Panc1 (cell line): Measurements from ENCODE around the gene SERPINF2. TPM values are rescaled to one million over a fixed set of nuclear protein-coding genes. Genes with fewer than 3 reads are reported as not detected.

Experiments used
- ATAC-seq: fragments of 200-7000 bp; cut with Tn5 transposase; 2 replicates; pipeline ENCODE4 v1.9.1; 2020; ENCODE audit warnings: mild to moderate bottlenecking, moderate library complexity
- BruUV-seq: library from RNA; stranded (reverse); fragments of 400-500 nt; replicated peaks from 2 replicates; lab custom pipeline; 2021; lab: Mats Ljungman, UMichigan
- CTCF ChIA-PET: fragments of 300-600 bp; sonication (Branson Sonifier 250); formaldehyde crosslinking; loops from one replicate; lab custom pipeline; 2022; ENCODE audit warnings: antibody characterized with exemption; lab: Charles Lee
- POLR2A ChIA-PET: fragments of 300-600 bp; sonication (Branson Sonifier 250); formaldehyde crosslinking; loops from one replicate; lab custom pipeline; 2022; ENCODE audit warnings: antibody characterized with exemption; lab: Charles Lee
- DNase-seq: peaks from one replicate; pipeline ENCODE4 v3.0.0-alpha.2; 2010; ENCODE audit warnings: low read depth, low spot score
- H3K27ac ChIP-seq: 2 replicates; pipeline ENCODE4 v1.5.1; 2011; ENCODE audit warnings: mild to moderate bottlenecking, low read length, inconsistent platforms
- H3K27me3 ChIP-seq: fragments of 200-500 bp; sonication (Bioruptor generic); 2 replicates; pipeline ENCODE4 v1.6.0; 2014; ENCODE audit warnings: low read length, inconsistent platforms; ENCODE audit not compliant: control insufficient read depth, insufficient read depth
- H3K36me3 ChIP-seq: fragments of 200-500 bp; sonication (Bioruptor generic); 2 replicates; pipeline ENCODE4 v1.5.1; 2014; ENCODE audit warnings: inconsistent platforms, mild to moderate bottlenecking, low read length, moderate library complexity; ENCODE audit not compliant: control insufficient read depth, insufficient read depth
- H3K4me1 ChIP-seq: 2 replicates; pipeline ENCODE4 v1.5.1; 2011; ENCODE audit warnings: inconsistent platforms, mild to moderate bottlenecking, low read length, moderate library complexity; ENCODE audit not compliant: control insufficient read depth, insufficient read depth
- H3K4me3 ChIP-seq, 2 experiments: 2 replicates each; pipeline ENCODE4 v1.5.1; 2011 to 2012; ENCODE audit warnings: low read depth in 2 of 2, low read length in 2 of 2, mild to moderate bottlenecking in 2 of 2, inconsistent platforms in 1 of 2, moderate library complexity in 1 of 2
- H3K9me3 ChIP-seq: fragments of 200-500 bp; sonication (Bioruptor generic); 2 replicates; pipeline ENCODE4 v1.5.1; 2014; ENCODE audit warnings: low read depth, mild to moderate bottlenecking, inconsistent platforms, low read length, moderate library complexity; ENCODE audit not compliant: control insufficient read depth, insufficient read depth
- POLR2AphosphoS5 ChIP-seq: IDR thresholded peaks from 2 replicates; pipeline ENCODE4 v1.6.1; 2012; ENCODE audit warnings: mild to moderate bottlenecking, low read depth, low read length, moderate library complexity
- SIN3A ChIP-seq: IDR thresholded peaks from 2 replicates; pipeline ENCODE4 v1.6.1; 2012; ENCODE audit warnings: low read depth, mild to moderate bottlenecking, low read length, moderate library complexity, borderline replicate concordance; ENCODE audit not compliant: insufficient read depth
- TCF7L2 ChIP-seq: IDR thresholded peaks from 2 replicates; pipeline ENCODE4 v1.6.1; 2011; ENCODE audit warnings: mild to moderate bottlenecking, low read depth, low read length, inconsistent platforms
- in situ Hi-C: cut with HindIII; loops from 2 replicates; pipeline ENCODE4 v1.10.0; 2016; ENCODE audit warnings: low sequenced_read_pairs, low pct_unique_long_range_greater_than_20kb
- intact Hi-C: fragments of 100-400 bp; cut with micrococcal nuclease; formaldehyde crosslinking; loops from one replicate; pipeline ENCODE4 v1.10.0; 2022; ENCODE audit not compliant: unreplicated experiment
- total RNA-seq: library from RNA; stranded (reverse); gene quantifications from one replicate; pipeline ENCODE4 v1.2.1, GENCODE V29; 2021; ENCODE audit not compliant: unreplicated experiment
- TF ChIP-seq, protein P1 (sequence below), 2 experiments: IDR thresholded peaks; 2 replicates each; pipeline ENCODE4 v1.6.1; 2011 to 2012; ENCODE audit warnings: low read depth in 2 of 2, control low read depth in 1 of 2, low read length in 1 of 2, mild to moderate bottlenecking in 1 of 2, moderate library complexity in 1 of 2; ENCODE audit not compliant: insufficient read depth in 1 of 2
- TF ChIP-seq, protein P2 (sequence below): fragments of 450-650 bp; IDR thresholded peaks from 2 replicates; pipeline ENCODE4 v1.5.1; 2017; ENCODE audit warnings: mild to moderate bottlenecking

Gene SERPINF2
- total RNA-seq, 1 experiment from 2014 or later: 0.77 TPM

DNA sequence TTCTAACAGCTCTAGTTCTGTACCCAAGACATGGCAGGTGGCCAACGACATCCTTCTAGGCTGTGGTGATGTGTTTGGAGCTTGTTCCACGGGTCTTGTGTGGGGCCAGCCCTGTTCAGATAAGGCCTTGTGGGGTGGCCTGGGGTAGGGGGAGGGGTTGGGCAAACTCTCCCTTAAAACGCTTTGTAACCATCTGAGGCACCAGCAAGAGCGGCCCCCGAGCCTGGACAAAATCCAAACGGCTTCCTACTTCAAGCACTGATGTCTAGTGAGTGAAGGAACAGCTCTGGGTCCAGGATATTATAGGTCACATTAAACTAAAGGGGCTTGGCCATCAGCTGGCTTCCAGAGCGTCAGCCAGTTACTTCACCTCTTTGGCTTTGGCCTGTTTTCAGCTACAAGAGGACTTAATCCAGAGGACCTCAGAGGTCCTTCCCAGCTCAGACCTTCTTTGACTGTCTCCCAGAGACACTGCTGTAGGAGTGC is 31.1 kb downstream of the SERPINF2 start:
- H3K27me3 ChIP-seq: no peaks in the 10 kb centered on the region
- H3K4me1 ChIP-seq: peaks cover 13% of the 10 kb centered on the region
- H3K36me3 ChIP-seq: no peaks in the 10 kb centered on the region
- DNase-seq (no peak), ATAC-seq (no peak)
- BruUV-seq: no TSS peak
- intact Hi-C loops: no loop called here
- CTCF ChIA-PET: no interaction called here
- POLR2A ChIA-PET: no interaction called here
- no peaks in the 10 kb centered on the region for H3K9me3 ChIP-seq
- no peak overlapping the region for H3K4me3 ChIP-seq
- in situ Hi-C loops: no loop called here
- H3K27ac ChIP-seq: peak overlapping the region; percentile 34
- TF ChIP-seq POLR2AphosphoS5 (no peak), SIN3A (no peak), TCF7L2 (no peak)
- TF ChIP-seq, protein P1, sequence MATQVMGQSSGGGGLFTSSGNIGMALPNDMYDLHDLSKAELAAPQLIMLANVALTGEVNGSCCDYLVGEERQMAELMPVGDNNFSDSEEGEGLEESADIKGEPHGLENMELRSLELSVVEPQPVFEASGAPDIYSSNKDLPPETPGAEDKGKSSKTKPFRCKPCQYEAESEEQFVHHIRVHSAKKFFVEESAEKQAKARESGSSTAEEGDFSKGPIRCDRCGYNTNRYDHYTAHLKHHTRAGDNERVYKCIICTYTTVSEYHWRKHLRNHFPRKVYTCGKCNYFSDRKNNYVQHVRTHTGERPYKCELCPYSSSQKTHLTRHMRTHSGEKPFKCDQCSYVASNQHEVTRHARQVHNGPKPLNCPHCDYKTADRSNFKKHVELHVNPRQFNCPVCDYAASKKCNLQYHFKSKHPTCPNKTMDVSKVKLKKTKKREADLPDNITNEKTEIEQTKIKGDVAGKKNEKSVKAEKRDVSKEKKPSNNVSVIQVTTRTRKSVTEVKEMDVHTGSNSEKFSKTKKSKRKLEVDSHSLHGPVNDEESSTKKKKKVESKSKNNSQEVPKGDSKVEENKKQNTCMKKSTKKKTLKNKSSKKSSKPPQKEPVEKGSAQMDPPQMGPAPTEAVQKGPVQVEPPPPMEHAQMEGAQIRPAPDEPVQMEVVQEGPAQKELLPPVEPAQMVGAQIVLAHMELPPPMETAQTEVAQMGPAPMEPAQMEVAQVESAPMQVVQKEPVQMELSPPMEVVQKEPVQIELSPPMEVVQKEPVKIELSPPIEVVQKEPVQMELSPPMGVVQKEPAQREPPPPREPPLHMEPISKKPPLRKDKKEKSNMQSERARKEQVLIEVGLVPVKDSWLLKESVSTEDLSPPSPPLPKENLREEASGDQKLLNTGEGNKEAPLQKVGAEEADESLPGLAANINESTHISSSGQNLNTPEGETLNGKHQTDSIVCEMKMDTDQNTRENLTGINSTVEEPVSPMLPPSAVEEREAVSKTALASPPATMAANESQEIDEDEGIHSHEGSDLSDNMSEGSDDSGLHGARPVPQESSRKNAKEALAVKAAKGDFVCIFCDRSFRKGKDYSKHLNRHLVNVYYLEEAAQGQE (IDR thresholded peaks at IDR 0.05; ENCODE audit: insufficient read depth in 1 of 2, low read depth in 2 of 2, low read length in 1 of 2): no peak
- TF ChIP-seq, protein P2, sequence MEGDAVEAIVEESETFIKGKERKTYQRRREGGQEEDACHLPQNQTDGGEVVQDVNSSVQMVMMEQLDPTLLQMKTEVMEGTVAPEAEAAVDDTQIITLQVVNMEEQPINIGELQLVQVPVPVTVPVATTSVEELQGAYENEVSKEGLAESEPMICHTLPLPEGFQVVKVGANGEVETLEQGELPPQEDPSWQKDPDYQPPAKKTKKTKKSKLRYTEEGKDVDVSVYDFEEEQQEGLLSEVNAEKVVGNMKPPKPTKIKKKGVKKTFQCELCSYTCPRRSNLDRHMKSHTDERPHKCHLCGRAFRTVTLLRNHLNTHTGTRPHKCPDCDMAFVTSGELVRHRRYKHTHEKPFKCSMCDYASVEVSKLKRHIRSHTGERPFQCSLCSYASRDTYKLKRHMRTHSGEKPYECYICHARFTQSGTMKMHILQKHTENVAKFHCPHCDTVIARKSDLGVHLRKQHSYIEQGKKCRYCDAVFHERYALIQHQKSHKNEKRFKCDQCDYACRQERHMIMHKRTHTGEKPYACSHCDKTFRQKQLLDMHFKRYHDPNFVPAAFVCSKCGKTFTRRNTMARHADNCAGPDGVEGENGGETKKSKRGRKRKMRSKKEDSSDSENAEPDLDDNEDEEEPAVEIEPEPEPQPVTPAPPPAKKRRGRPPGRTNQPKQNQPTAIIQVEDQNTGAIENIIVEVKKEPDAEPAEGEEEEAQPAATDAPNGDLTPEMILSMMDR: no peak

DNA sequence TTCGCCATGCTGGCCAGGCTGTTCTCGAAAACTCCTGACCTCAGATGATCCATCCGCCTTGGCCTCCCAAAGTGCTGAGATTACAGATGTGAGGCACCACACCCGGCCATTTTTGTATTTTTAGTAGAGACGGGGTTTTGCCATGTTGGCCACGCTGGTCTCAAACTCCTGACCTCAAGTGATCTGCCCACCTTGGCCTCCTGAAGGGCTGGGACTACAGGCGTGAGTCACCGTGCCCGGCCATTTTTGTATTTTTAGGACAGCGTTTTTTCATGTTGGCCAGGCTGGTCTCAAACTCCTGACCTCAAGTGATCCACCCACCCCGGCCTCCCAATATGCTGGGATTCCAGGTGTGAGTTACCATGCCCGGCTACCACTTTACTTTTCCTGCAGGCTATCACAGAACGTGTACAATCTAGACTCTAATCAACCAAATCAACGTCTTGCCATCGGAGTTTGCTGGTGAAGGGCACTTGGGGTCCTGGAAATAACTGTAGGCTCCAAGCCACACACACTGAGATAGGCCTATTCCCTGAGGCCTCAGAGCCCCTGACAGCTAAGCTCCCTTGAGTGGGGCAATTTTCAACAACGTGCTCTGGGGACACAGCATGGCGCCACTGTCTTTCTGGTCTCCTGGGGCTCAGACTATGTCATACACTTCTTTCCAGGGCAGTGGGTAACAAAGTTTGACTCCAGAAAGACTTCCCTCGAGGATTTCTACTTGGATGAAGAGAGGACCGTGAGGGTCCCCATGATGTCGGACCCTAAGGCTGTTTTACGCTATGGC is 31.9 kb downstream of the SERPINF2 start:
- no peak overlapping the region for H3K4me3 ChIP-seq
- DNase-seq (no peak), ATAC-seq (no peak)
- H3K9me3 ChIP-seq: no peaks in the 10 kb centered on the region
- H3K27ac ChIP-seq: no peak overlapping the region
- peaks cover 10% of the 10 kb centered on the region for H3K4me1 ChIP-seq
- intact Hi-C loops (no loop called here), in situ Hi-C loops (no loop called here)
- H3K27me3 ChIP-seq: no peaks in the 10 kb centered on the region
- TF ChIP-seq POLR2AphosphoS5: no peak
- TF ChIP-seq, protein P1 (IDR thresholded peaks at IDR 0.05; ENCODE audit: insufficient read depth in 1 of 2, low read depth in 2 of 2, low read length in 1 of 2): no peak
- TF ChIP-seq, protein P2: no peak
- no peak for TF ChIP-seq SIN3A
- TF ChIP-seq TCF7L2: no peak
- no peaks in the 10 kb centered on the region for H3K36me3 ChIP-seq
- CTCF ChIA-PET: no interaction called here
- POLR2A ChIA-PET: interaction anchor here (0.7 kb wide), 1 partner anchor 76 kb away, joined by 8 read pairs; no protein-coding TSS in a partner anchor
- BruUV-seq: no TSS peak
